IPS-11a (cell line): ENCODE results near the gene PTPRD.

Experiments used
- H3K4me3 ChIP-seq: one replicate; pipeline ENCODE4 v1.5.1; 2013; ENCODE audit warnings: low read depth, low read length, control low read depth

Gene PTPRD

DNA sequence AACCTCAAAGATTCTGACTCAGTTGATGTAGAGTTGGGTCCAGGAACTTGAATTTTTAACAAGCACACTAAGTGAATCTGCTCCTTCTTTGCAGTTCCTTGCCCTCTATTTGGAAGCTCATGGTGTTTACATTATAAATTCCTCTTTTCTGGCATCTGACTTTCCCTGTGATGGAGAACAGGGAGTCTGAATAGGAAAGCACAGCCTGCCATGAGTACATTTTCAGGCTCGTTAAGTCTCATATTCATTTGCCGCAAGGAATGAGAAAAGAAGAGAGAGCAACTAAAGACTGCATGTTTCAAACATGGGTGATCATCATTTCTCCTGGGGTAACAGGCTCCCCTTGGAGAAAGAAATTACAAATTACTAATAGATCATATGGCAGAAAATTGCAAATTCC lies 2345.2 kb downstream of the PTPRD start:
- H3K4me3 ChIP-seq: no peak overlapping the region

DNA sequence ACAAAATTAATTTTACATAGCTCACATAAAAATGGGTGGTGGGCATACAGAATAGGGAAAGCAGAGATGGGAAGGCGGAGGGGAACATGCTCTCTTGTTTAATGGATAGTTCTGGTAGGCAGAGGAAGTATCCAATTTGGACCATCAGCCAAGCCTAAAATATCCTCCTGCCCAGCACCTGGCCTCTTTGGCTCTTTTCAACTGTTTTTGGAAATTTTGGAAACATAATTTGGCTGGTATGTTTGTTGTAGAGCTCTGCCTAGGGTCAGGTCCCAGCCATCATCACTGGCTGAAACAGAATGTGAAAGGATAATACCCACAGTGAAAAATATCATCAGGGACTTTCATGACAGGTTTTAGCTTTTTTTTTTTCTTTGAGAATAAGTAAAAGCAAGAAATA lies 2345.9 kb downstream of the PTPRD start:
- no peak overlapping the region for H3K4me3 ChIP-seq

DNA sequence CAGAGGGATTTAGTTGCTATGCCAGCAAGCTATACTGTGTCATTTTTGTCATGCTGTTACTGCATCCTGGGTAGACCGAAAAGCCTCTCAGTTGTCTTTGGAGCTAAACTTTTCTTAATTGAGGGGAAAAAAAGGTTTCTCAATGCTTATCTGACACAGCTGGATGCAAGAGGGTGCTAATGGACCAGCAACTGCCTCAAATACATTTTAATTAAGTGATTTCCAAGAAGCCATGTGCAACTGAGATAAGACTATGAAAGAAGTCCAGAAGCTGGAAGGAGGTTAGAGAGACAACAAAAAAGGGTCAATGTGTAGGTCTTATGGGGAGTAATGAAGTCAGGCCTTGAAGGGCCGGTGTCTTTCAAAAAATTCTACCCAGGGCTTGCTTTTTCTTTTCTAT lies 2347.5 kb downstream of the PTPRD start:
- no peak overlapping the region for H3K4me3 ChIP-seq
